HCT116 (cell line): ENCODE results near the gene CCDC15. TPM values are rescaled to one million over a fixed set of nuclear protein-coding genes. Genes with fewer than 3 reads are reported as not detected.

Source experiments
- ATAC-seq: fragments of 200-7000 bp; cut with Tn5 transposase; 2 replicates; pipeline ENCODE4 v1.9.1; 2020; ENCODE audit warnings: mild to moderate bottlenecking, moderate library complexity
- BruUV-seq: library from RNA; stranded (reverse); fragments of 400-500 nt; replicated peaks from 2 replicates; lab custom pipeline; 2021; lab: Mats Ljungman, UMichigan
- CTCF ChIA-PET: fragments of 300-600 bp; sonication (Branson Sonifier 250); formaldehyde crosslinking; loops from one replicate; lab custom pipeline; 2021; ENCODE audit warnings: antibody characterized with exemption; lab: Charles Lee
- POLR2A ChIA-PET: fragments of 300-600, 350-600 bp; sonication (Branson Sonifier 250); formaldehyde crosslinking; loops from one replicate; lab custom pipeline; 2021; ENCODE audit warnings: antibody characterized with exemption; lab: Charles Lee
- RAD21 ChIA-PET, 2 experiments: fragments of 300-600 bp; sonication (Branson Sonifier 250); formaldehyde crosslinking; loops; one replicate each; lab custom pipeline; 2023; ENCODE audit warnings: low total read pairs in 2 of 2; ENCODE audit not compliant: uncharacterized antibody in 2 of 2, unreplicated experiment in 2 of 2, low non-redundant PET in 1 of 2; lab: Charles Lee
- DNase-seq: peaks from one replicate; pipeline ENCODE4 v3.0.0-alpha.2; 2010; ENCODE audit warnings: low read depth, low spot score
- H2AFZ ChIP-seq: fragments of 200-600 bp; shearing (Covaris generic), sonication (generic); 2 replicates; pipeline ENCODE4 v1.6.1; 2017; ENCODE audit warnings: low read depth, mixed run types, mixed read lengths, antibody characterized with exemption, low read length; ENCODE audit not compliant: poor library complexity, severe bottlenecking
- H3K27ac ChIP-seq: 2 replicates; pipeline ENCODE4 v1.5.1; 2012; ENCODE audit warnings: low read depth, low read length
- H3K27me3 ChIP-seq: fragments of 200-600 bp; sonication (generic); 2 replicates; pipeline ENCODE4 v1.6.1; 2016; ENCODE audit warnings: mixed run types, low read length, mixed read lengths; ENCODE audit not compliant: insufficient read depth
- H3K36me3 ChIP-seq, 2 experiments: fragments of 200-500 bp in 1 of 2; fragments of 200-600 bp in 1 of 2; sonication (Bioruptor generic) in 1 of 2; sonication (generic) in 1 of 2; 2 replicates each; pipeline versions ENCODE4 v1.5.1 to v1.6.1; 2014 to 2016; ENCODE audit warnings: low read length in 2 of 2, inconsistent platforms in 1 of 2, mixed read lengths in 1 of 2, mixed run types in 1 of 2; ENCODE audit not compliant: insufficient read depth in 2 of 2, control insufficient read depth in 1 of 2
- H3K4me1 ChIP-seq, 2 experiments: fragments of 200-600 bp in 1 of 2; sonication (generic) in 1 of 2; 2 replicates each; pipeline versions ENCODE4 v1.5.1 to v1.6.1; 2012 to 2017; ENCODE audit warnings: low read length in 2 of 2, inconsistent platforms in 1 of 2, mild to moderate bottlenecking in 1 of 2, mixed read lengths in 1 of 2, mixed run types in 1 of 2, moderate library complexity in 1 of 2; ENCODE audit not compliant: insufficient read depth in 2 of 2, control insufficient read depth in 1 of 2
- H3K4me2 ChIP-seq: fragments of 200-600 bp; sonication (generic); 2 replicates; pipeline ENCODE4 v1.6.1; 2017; ENCODE audit warnings: mixed run types, low read length, mixed read lengths
- H3K4me3 ChIP-seq, 2 experiments: fragments of 200-600 bp in 1 of 2; sonication (generic) in 1 of 2; replicated peaks in 1 of 2; 2 replicates each; pipeline ENCODE4 v1.5.1; 2011 to 2016; ENCODE audit warnings: low read length in 2 of 2, control low read depth in 1 of 2, low read depth in 1 of 2, mild to moderate bottlenecking in 1 of 2, mixed read lengths in 1 of 2, mixed run types in 1 of 2
- H3K79me2 ChIP-seq: fragments of 200-600 bp; sonication (generic); 2 replicates; pipeline ENCODE4 v1.6.1; 2017; ENCODE audit warnings: mild to moderate bottlenecking, mixed run types, low read length, moderate library complexity, mixed read lengths; ENCODE audit not compliant: insufficient read depth
- H3K9ac ChIP-seq: fragments of 200-600 bp; sonication (generic); 2 replicates; pipeline ENCODE4 v1.6.1; 2016; ENCODE audit warnings: low read length, mixed read lengths
- H3K9me2 ChIP-seq: fragments of 200-600 bp; sonication (generic), shearing (Covaris generic); 2 replicates; pipeline ENCODE4 v1.6.1; 2017; ENCODE audit warnings: mixed run types, mild to moderate bottlenecking, moderate library complexity; ENCODE audit not compliant: insufficient read depth
- H3K9me3 ChIP-seq, 2 experiments: fragments of 200-500 bp in 1 of 2; fragments of 200-600 bp in 1 of 2; sonication (Bioruptor generic) in 1 of 2; sonication (generic) in 1 of 2; 2 replicates each; pipeline ENCODE4 v1.6.1; 2014 to 2017; ENCODE audit warnings: low read length in 2 of 2, mixed read lengths in 2 of 2, inconsistent platforms in 1 of 2, low read depth in 1 of 2, mild to moderate bottlenecking in 1 of 2, mixed run types in 1 of 2, moderate library complexity in 1 of 2; ENCODE audit not compliant: control insufficient read depth in 1 of 2, insufficient read depth in 1 of 2
- H4K20me1 ChIP-seq: fragments of 200-600 bp; sonication (generic), shearing (Covaris generic); 2 replicates; pipeline ENCODE4 v1.6.1; 2017; ENCODE audit warnings: mixed run types, mild to moderate bottlenecking, moderate library complexity; ENCODE audit not compliant: insufficient read depth
- EZH2phosphoT487 ChIP-seq: fragments of 200-600 bp; IDR thresholded peaks from 2 replicates; pipeline ENCODE4 v1.6.1; 2018; ENCODE audit warnings: antibody characterized with exemption, borderline replicate concordance
- JUND ChIP-seq: IDR thresholded peaks from 2 replicates; pipeline ENCODE4 v1.6.1; 2012
- SIN3A ChIP-seq: IDR thresholded peaks from 2 replicates; pipeline ENCODE4 v1.6.1; 2012; ENCODE audit warnings: low read depth
- intact Hi-C: fragments of 100-400 bp; cut with micrococcal nuclease; formaldehyde crosslinking; loops from 2 replicates; pipeline ENCODE4 v1.10.0; 2022
- total RNA-seq: library from RNA; stranded (reverse); gene quantifications from one replicate; pipeline ENCODE4 v1.2.1, GENCODE V29; 2021; ENCODE audit not compliant: unreplicated experiment
- TF ChIP-seq, protein P1 (sequence below): IDR thresholded peaks from 2 replicates; pipeline ENCODE4 v1.6.1; 2012

The CCDC15 gene
- total RNA-seq, 1 experiment from 2014 or later: 2.4 TPM

DNA sequence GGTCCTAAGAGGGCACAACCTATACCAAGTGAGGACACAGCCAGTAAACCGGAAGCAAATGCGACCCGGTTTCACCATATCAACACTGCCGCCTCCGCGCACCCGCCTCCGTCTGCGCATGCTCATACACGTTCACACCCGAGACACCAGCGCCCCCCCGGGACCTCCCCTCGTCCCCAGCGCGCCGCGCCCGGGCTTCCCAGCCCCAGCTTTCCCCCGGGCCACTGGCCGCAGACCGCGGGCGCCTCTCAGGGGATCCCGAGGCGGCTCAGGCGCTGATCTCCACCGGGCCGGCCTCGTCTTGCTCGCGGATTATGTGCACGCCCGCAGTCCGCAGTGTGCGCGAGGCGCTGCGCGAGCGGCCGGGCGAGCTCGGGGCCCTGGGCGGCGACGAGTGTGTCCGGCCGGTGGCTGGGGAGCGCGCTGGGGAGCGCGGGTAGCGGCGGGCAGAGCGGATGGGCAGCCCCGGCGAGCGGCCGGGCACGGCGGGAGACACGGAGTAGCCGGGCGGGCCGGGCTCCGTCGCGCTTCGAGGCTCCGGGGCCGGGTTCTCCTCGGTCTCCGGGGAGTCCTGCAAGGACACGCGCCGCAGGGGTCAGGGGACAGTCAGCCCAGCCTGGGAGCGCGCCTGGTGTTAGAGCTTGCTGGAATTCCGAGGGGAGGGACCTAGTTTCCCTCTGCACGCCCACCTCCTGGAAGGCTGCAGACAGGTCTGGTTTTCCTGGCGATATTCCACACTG is 33.0 kb upstream of the CCDC15 start:
- ChIA-PET RAD21 (no interaction called here), CTCF (no interaction called here), POLR2A (interaction anchor here (0.6 kb wide), 1 partner anchor 33 kb away, joined by 3 read pairs; the partner anchor contains the start of gene CCDC15)
- Histone ChIP-seq H4K20me1 (no peaks in the 10 kb centered on the region), H3K4me1 (no peaks in the 10 kb centered on the region), H3K9me3 (no peaks in the 10 kb centered on the region), H3K4me3 (no peak overlapping the region), H3K9ac (no peak overlapping the region), H2AFZ (no peak overlapping the region), H3K4me2 (no peak overlapping the region), H3K27me3 (no peaks in the 10 kb centered on the region), H3K79me2 (no peaks in the 10 kb centered on the region), H3K36me3 (no peaks in the 10 kb centered on the region), H3K27ac (no peak overlapping the region), H3K9me2 (no peaks in the 10 kb centered on the region)
- intact Hi-C loops: no loop called here
- TF ChIP-seq JUND: no peak
- BruUV-seq: no TSS peak
- DNase-seq (no peak), ATAC-seq (no peak)

DNA sequence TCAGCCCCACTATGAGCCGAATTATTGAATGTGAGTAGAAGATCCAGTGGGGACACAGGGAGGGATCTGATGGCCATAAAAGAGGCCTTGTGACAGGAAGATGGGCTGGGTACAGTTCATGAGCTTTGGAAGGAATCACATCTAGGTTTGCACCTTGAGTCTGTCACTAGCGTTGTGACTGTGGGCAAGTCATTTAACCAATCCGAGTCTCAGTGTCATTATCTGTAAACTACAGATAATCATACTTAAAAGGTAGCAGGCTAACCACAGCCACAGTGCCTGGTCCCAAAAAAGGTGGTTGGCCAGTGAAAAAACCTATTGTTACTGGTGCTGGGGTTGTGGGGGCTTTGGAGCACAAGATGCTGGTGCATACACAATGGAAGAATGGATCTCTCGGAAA is 31.2 kb upstream of the CCDC15 start:
- DNase-seq (no peak), ATAC-seq (no peak)
- Histone ChIP-seq H2AFZ (no peak overlapping the region), H3K36me3 (no peaks in the 10 kb centered on the region), H3K27ac (no peak overlapping the region), H3K9me2 (no peaks in the 10 kb centered on the region), H3K4me3 (no peak overlapping the region), H3K27me3 (no peaks in the 10 kb centered on the region), H4K20me1 (no peaks in the 10 kb centered on the region), H3K4me2 (no peak overlapping the region), H3K9me3 (no peaks in the 10 kb centered on the region), H3K79me2 (no peaks in the 10 kb centered on the region), H3K4me1 (no peaks in the 10 kb centered on the region), H3K9ac (no peak overlapping the region)
- BruUV-seq: no TSS peak
- ChIA-PET CTCF (no interaction called here), RAD21 (no interaction called here), POLR2A (no interaction called here)
- TF ChIP-seq SIN3A: no peak
- TF ChIP-seq, protein P1, sequence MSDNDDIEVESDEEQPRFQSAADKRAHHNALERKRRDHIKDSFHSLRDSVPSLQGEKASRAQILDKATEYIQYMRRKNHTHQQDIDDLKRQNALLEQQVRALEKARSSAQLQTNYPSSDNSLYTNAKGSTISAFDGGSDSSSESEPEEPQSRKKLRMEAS: no peak
- TF ChIP-seq EZH2phosphoT487: no peak
- intact Hi-C loops: no loop called here
